ENCODE measurements around the gene ENOPH1. TPM values are rescaled to one million over a fixed set of nuclear protein-coding genes. Genes with fewer than 3 reads are reported as not detected.
"Not testable (repeated sequence)": the region's sequence is repeated elsewhere in the genome, so short reads cannot be mapped to it uniquely, and the experiment has no call there.

Gene ENOPH1
- total RNA-seq, 1 donor from 2014 or later = 89.7 TPM

- DNase-seq = no peak
Observed at GRCh38 chr4:82473621-82474164, 43.3 kb downstream of the ENOPH1 start.

- DNase-seq = not testable (repeated sequence)
Observed at GRCh38 chr4:82475931-82476330, 45.5 kb downstream of the ENOPH1 start.

GRCh38 chr4:82477469-82477868 lies 47.1 kb downstream of the ENOPH1 start:
- not testable (repeated sequence) for DNase-seq

GRCh38 chr4:82479562-82479961 lies 49.2 kb downstream of the ENOPH1 start:
- DNase-seq = no peak

GRCh38 chr4:82480771-82481505 lies 50.5 kb downstream of the ENOPH1 start:
- no peak for DNase-seq

GRCh38 chr4:82481506-82481840 lies 51.1 kb downstream of the ENOPH1 start:
- DNase-seq = no peak

- no peak for DNase-seq
Observed at GRCh38 chr4:82482387-82482786, 52.0 kb downstream of the ENOPH1 start.

- no peak for DNase-seq
Observed at GRCh38 chr4:82484996-82485783, 54.8 kb downstream of the ENOPH1 start.

- DNase-seq = no peak
Observed at GRCh38 chr4:82489076-82489475, 58.7 kb downstream of the ENOPH1 start.

GRCh38 chr4:82489987-82490386 lies 59.6 kb downstream of the ENOPH1 start:
- DNase-seq = no peak

GRCh38 chr4:82491251-82491960 lies 61.0 kb downstream of the ENOPH1 start:
- DNase-seq = no peak

GRCh38 chr4:82493721-82494425 lies 63.5 kb downstream of the ENOPH1 start:
- no peak for DNase-seq

- no peak for DNase-seq
Observed at GRCh38 chr4:82495666-82496065, 65.3 kb downstream of the ENOPH1 start.

- no peak for DNase-seq
Observed at GRCh38 chr4:82496349-82496748, 66.0 kb downstream of the ENOPH1 start.

- DNase-seq = no peak
Observed at GRCh38 chr4:82499738-82500434, 69.5 kb downstream of the ENOPH1 start.

- DNase-seq = no peak
Observed at GRCh38 chr4:82500435-82501153, 70.2 kb downstream of the ENOPH1 start.

- DNase-seq = no peak
Observed at GRCh38 chr4:82501154-82501442, 70.7 kb downstream of the ENOPH1 start.

GRCh38 chr4:82508011-82508410 lies 77.6 kb downstream of the ENOPH1 start:
- DNase-seq = no peak

GRCh38 chr4:82508806-82509428 lies 78.5 kb downstream of the ENOPH1 start:
- DNase-seq = no peak

GRCh38 chr4:82510216-82510615 lies 79.8 kb downstream of the ENOPH1 start:
- DNase-seq = no peak
